AG10803 (cell line): Measurements from ENCODE around the gene IL20RB.
A peak's percentile ranks its signal among the peaks of the same experiment; 100 is the strongest.
"Not testable (repeated sequence)": the region's sequence is repeated elsewhere in the genome, so short reads cannot be mapped to it uniquely, and the experiment has no call there.

Source experiments
- DNase-seq: peaks from one replicate; pipeline ENCODE4 v3.0.0; 2010; ENCODE audit warnings: low read depth
- H3K4me3 ChIP-seq: 2 replicates; pipeline ENCODE4 v1.5.1; 2011; ENCODE audit warnings: mild to moderate bottlenecking, low read length, control low read depth
- TF ChIP-seq, protein P1 (sequence below): conservative IDR thresholded peaks from 2 replicates; pipeline ENCODE4 v1.5.1; 2011; ENCODE audit warnings: mild to moderate bottlenecking, low read length, control low read depth, inconsistent platforms

The IL20RB gene

DNA sequence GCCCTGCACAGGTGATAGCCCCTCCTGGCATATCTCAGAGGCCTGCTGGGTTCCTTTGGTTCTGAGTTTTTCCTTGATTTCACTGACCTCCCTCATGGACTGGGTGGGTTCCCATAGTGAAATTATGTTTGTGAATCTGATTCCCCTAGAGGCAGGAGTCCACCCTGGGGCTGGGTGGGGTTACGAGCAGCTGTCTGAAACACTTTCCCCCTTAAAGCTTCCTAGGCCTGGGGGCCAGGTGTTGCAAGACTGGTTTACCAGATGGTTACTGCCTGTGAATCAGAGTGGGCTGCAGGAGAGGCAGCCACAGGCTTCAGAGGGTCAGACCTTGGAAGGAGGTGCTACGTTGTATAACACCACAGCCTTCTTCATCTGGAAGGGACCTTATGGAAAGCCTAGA, 34.3 kb downstream of the IL20RB start:
- H3K4me3 ChIP-seq: no peak overlapping the region
- TF ChIP-seq, protein P1, sequence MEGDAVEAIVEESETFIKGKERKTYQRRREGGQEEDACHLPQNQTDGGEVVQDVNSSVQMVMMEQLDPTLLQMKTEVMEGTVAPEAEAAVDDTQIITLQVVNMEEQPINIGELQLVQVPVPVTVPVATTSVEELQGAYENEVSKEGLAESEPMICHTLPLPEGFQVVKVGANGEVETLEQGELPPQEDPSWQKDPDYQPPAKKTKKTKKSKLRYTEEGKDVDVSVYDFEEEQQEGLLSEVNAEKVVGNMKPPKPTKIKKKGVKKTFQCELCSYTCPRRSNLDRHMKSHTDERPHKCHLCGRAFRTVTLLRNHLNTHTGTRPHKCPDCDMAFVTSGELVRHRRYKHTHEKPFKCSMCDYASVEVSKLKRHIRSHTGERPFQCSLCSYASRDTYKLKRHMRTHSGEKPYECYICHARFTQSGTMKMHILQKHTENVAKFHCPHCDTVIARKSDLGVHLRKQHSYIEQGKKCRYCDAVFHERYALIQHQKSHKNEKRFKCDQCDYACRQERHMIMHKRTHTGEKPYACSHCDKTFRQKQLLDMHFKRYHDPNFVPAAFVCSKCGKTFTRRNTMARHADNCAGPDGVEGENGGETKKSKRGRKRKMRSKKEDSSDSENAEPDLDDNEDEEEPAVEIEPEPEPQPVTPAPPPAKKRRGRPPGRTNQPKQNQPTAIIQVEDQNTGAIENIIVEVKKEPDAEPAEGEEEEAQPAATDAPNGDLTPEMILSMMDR: no peak
- no peak for DNase-seq

DNA sequence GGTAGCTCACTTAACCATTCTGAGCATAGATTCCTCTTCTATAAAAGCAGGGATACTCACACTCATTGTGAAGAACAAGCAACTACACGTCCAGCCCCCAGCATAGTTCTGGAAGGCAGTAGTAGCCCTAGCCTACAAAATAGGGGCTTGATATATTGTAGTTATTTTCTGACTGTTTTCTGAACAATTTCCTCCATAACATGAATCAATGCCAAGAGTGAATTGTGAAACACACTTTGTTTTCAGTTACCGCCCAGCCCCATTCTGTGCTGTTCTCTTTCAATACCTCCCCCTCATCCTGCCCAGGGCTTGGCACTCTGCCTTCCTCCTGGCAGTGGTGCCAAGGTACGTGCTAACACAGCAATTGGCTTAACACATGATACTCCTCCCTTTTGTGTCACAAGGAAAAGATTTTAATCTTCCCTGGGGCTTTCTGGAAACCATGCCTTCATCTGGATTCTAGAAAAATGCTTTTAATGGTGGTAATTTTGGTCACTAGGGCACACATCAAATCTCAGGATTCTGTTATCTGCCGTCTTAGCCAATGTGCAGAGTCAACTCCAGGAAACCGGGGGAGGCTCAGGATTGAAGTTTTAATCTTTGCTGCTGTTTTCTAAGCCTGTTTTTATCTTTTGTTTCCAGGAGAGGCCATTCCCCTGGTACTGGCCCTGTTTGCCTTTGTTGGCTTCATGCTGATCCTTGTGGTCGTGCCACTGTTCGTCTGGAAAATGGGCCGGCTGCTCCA, 37.2 kb downstream of the IL20RB start:
- H3K4me3 ChIP-seq: no peak overlapping the region
- peak; percentile 99 for DNase-seq
- TF ChIP-seq, protein P1: no peak

DNA sequence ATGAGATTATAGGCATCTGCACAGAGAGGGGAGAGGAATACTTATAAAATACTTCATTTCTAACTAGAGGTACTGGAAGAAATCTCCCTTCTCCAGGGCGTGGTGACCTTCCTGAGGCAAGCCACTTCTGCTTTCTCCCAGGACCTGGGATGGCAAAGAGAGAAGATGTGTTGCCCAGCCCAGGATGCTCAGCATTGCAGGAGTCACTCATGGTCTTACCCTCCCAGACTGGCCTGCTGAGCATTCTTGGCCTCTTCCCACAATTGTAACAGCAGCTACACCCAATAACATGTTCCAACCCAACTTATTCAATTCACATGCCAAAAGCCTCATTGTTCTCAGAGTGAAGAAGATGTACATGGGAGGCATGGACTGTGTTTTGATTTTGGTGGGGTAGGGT, 37.9 kb downstream of the IL20RB start:
- TF ChIP-seq, protein P1: no peak
- peak; percentile 54 for DNase-seq
- H3K4me3 ChIP-seq: no peak overlapping the region

DNA sequence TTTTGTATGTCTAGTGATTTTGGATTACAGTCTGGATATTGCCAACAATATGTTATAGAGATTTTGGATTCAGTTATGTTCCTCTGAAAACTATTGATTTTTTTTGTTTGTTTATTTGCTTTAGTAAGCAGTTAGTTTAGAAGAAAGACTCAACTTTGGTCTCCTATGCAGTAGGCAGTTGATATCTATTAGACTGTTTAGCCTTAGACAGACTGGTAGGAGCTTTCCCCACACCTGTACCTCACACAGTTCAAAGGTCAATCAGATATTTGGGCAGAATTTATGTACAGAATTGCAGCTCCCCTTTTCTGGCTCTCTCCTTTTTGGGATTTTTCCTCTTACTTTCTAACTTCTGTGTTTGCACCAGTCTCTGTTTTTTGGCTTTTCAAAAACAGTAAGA, 42.3 kb downstream of the IL20RB start:
- no peak for DNase-seq
- H3K4me3 ChIP-seq: no peak overlapping the region
- TF ChIP-seq, protein P1: no peak

DNA sequence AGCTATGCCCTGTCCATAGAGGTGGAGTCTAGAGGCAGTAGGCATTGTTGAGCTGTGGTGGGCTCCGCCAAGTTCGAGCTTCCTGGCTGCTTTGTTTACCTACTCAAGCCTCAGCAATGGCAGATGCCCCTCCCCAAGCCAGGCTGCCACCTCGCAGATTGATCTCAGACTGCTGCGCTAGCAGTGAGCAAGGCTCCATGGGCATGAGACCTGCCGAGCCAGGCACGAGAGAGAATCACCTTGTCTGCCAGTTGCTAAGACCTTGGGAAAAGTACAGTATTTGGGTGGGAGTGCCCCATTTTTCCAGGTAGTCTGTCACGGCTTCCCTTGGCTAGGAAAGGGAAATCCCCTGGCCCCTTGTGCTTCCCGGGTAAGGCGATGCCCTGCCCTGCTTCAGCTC, 49.6 kb downstream of the IL20RB start:
- not testable (repeated sequence) for H3K4me3 ChIP-seq, DNase-seq

DNA sequence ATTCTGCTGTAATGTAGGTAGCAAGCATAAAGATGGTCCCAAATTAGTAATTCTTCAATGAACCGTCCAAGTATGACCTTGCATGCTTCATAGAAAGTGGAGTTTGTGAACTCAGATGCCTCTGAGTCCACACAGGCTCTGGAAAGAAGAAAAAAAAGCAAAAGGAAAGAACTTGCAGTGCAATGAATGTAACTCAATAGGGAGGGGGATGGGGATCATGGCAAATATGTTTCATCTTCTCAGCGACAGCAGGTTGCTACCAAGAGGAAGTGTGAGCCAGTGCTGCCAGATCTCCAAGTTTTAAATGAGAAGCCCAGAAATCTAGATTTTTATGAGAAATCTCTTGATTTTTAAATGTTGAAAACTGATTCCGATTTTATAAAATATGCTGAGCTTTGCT, 50.3 kb downstream of the IL20RB start:
- DNase-seq: no peak
- H3K4me3 ChIP-seq: no peak overlapping the region
- TF ChIP-seq, protein P1: no peak

DNA sequence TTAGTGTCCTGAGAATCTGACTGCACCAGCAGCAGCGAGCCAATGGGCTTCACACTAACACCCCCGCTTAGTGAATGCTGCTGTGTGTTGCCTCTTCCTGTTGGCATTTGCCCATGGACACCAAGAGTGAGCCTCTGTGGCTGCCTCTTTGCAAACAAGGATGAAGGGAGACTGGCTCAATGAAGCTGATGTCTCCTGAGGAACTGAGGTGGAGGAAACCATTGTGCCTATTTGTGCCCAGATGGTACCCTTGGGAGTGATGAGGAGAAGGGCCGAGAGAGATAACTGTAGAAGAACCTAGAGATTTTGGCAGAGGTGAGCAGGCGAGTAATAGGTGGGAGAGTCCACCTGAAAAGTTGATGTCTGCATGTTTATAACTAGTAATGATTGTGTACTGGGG, 51.2 kb downstream of the IL20RB start:
- TF ChIP-seq, protein P1: no peak
- peak; percentile 31 for DNase-seq
- H3K4me3 ChIP-seq: no peak overlapping the region

DNA sequence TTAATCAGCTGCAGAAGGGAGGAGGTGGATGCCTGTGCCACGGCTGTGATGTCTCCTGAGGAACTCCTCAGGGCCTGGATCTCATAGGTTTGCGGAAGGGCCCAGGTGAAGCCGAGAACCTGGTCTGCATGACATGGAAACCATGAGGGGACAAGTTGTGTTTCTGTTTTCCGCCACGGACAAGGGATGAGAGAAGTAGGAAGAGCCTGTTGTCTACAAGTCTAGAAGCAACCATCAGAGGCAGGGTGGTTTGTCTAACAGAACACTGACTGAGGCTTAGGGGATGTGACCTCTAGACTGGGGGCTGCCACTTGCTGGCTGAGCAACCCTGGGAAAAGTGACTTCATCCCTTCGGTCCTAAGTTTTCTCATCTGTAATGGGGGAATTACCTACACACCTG, 52.4 kb downstream of the IL20RB start:
- DNase-seq: no peak
- TF ChIP-seq, protein P1: no peak
- H3K4me3 ChIP-seq: no peak overlapping the region
